Duodenal mucosa (tissue), 2 donors: ENCODE measurements around the gene LTF.

Experiments used
- H3K27ac ChIP-seq: one replicate; pipeline ENCODE4 v1.7.0; 2013; ENCODE audit warnings: low read depth, low read length
- H3K27me3 ChIP-seq, 2 donors: one replicate each; pipeline ENCODE4 v1.7.0; 2013; ENCODE audit warnings: low read length in 2 of 2, control low read depth in 1 of 2; ENCODE audit not compliant: insufficient read depth in 2 of 2, control insufficient read depth in 1 of 2
- H3K36me3 ChIP-seq, 2 donors: one replicate each; pipeline ENCODE4 v1.7.0; 2013; ENCODE audit warnings: low read length in 2 of 2, control low read depth in 1 of 2; ENCODE audit not compliant: insufficient read depth in 2 of 2, control insufficient read depth in 1 of 2
- H3K4me1 ChIP-seq, 2 donors: one replicate each; pipeline ENCODE4 v1.7.0; 2013; ENCODE audit warnings: low read length in 2 of 2, control low read depth in 1 of 2; ENCODE audit not compliant: insufficient read depth in 2 of 2, control insufficient read depth in 1 of 2
- H3K4me3 ChIP-seq, 2 donors: one replicate each; pipeline ENCODE4 v1.7.0; 2013; ENCODE audit warnings: low read length in 2 of 2, low read depth in 1 of 2
- H3K9ac ChIP-seq, 2 donors: one replicate each; pipeline ENCODE4 v1.7.0; 2013; ENCODE audit warnings: low read length in 2 of 2, low read depth in 1 of 2
- H3K9me3 ChIP-seq, 2 donors: one replicate each; pipeline ENCODE4 v1.7.0; 2013; ENCODE audit warnings: low read length in 2 of 2, control low read depth in 1 of 2; ENCODE audit not compliant: control insufficient read depth in 1 of 2

The LTF gene

DNA sequence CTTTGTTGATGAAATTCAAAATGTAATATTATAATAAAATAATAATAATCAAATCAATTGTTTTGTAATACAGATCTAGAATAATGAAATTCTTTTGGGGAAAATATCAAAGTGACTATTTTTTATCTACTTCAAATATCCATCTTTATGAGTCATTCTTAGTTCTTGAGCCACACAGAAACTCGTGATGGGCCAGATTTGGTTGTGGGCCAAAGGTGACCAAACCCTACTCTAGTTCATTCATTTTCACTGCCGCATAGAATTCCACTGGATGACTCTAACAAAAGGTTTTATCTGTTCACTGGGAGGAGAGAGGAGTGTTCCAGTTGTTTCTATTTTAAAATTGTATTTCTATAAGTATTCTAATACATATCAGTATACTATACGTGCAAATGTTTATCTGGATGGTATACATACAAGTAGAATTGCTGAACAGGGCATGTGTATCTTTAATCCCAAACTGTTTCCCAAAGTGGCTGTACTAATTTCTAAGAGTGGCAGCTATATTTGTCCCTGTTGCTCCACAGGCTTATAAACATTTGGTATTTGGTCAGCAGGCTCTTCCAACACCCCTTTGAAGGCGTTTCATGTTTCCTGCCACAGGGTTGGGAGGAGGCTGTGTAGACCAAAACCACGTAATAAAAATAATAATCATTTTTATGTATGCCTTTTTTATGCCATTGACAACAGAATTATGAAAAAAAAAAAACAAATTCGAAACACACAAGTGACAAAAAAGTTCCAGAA, 25.8 kb upstream of the LTF start:
- no peaks in the 10 kb centered on the region for H3K36me3 ChIP-seq
- H3K4me1 ChIP-seq: peaks cover 7 to 10% of the 10 kb centered on the region in 2 donors
- H3K4me3 ChIP-seq: no peak overlapping the region
- no peaks in the 10 kb centered on the region for H3K9me3 ChIP-seq
- H3K9ac ChIP-seq: no peak overlapping the region
- no peaks in the 10 kb centered on the region for H3K27me3 ChIP-seq
- no peak overlapping the region for H3K27ac ChIP-seq

DNA sequence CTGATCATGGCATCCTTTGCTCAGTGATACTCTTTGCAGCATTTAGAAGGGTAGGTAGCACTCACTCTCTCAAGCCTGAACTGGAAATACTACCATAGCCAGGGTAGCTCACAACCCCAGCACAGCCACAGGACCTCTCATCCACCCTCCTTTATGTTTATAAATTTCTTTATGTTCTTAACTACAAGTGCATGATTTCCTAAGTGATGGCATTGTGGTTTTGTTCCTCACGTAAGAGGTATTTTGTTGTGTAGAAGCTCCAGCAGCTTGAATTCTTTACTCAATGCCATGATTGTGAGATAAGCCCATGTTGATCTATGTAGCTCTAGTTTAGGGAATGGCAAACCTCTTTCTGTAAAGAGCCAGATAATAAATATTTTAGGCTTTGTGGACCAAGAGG, 25.2 kb upstream of the LTF start:
- Histone ChIP-seq H3K9ac (no peak overlapping the region), H3K9me3 (no peaks in the 10 kb centered on the region), H3K36me3 (no peaks in the 10 kb centered on the region), H3K27ac (no peak overlapping the region), H3K4me3 (no peak overlapping the region), H3K27me3 (no peaks in the 10 kb centered on the region), H3K4me1 (peaks cover 13 to 15% of the 10 kb centered on the region in 2 donors)

DNA sequence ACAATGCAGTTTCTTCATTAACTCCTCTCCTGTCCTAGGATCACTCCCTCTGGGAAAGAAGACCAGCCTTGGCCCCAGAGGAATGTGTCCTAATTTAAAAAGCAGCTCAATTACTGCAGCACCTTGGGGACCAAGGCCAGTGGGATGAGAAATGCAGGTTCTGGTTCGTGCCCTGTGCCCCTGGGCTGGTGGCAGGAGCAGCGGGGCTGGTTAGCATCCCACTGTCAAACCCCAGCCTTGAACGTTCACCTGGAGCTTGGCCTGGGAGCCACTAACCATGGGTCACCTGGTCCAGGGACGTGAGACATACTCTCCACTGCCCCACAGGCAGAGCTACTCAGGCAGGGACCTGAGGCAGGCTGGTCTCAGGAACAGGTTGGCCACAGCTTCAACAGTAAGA, 24.7 kb upstream of the LTF start:
- Histone ChIP-seq H3K36me3 (no peaks in the 10 kb centered on the region), H3K27me3 (no peaks in the 10 kb centered on the region), H3K4me3 (no peak overlapping the region), H3K9ac (peak overlapping the region in 1 of 2 donors; percentile 28), H3K4me1 (peaks cover 15 to 17% of the 10 kb centered on the region in 2 donors), H3K9me3 (no peaks in the 10 kb centered on the region), H3K27ac (no peak overlapping the region)

DNA sequence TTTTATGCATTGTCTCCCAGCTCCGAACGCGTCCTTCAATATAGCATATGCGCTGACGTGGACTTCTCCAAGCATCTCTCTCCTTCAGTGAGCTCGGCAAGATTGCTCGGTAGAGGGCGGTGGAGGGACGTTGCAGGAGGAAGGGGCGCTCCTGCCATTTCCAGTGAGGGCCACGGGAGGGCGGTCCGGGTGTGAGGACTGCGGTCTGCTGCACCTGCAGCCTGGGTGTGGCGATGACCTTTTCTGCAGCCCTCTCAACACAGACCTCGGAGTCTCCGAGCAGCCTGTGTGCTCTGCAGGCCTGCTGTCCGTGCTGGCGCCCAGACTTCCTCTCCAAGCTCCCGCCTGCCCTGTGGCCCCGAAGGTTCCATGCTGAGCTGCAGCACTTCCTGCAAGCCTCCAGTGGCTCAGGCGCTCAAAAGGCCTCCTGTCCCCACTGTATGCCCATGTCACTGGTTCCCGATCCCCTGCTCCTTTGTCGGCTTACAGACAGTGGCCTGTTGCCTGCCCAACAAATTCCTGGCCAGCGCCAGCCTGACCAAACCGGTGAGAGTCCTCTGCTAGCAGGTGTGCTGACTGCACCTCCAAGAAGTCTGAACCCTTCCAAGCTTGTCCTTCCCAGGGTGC, 24.1 kb upstream of the LTF start:
- peak overlapping the region in 1 of 2 donors; percentile 63 for H3K4me3 ChIP-seq

DNA sequence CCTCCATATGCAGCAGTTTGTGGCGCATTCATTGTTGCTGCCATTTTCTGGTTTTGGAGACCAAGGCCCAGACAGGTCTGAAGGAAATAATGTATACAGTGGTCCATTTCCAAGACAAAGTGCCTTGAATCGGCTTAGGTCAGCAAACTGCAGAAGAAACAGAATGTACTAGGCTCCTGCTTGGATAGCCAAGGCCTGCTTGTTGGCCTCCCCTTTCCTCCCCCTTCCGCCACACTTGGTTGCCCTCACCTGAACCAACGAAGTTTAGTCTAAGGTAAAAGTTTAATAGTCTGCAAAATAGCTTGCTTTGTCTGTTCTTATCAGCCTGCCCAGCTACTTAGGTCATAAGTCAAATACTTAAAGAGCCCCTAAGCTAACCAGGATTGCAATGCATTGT, 21.1 kb upstream of the LTF start:
- Histone ChIP-seq H3K4me1 (peaks cover 15 to 17% of the 10 kb centered on the region in 2 donors), H3K9ac (no peak overlapping the region), H3K27ac (no peak overlapping the region), H3K9me3 (no peaks in the 10 kb centered on the region), H3K36me3 (no peaks in the 10 kb centered on the region), H3K27me3 (no peaks in the 10 kb centered on the region), H3K4me3 (no peak overlapping the region)

More for the DNA sequence above, 24.1 kb upstream of the LTF start:
- H3K27ac ChIP-seq: no peak overlapping the region
- peak overlapping the region in 1 of 2 donors; percentile 28 for H3K9ac ChIP-seq
- H3K4me1 ChIP-seq: peaks cover 15 to 17% of the 10 kb centered on the region in 2 donors
- no peaks in the 10 kb centered on the region for H3K36me3 ChIP-seq
- no peaks in the 10 kb centered on the region for H3K9me3 ChIP-seq
- no peaks in the 10 kb centered on the region for H3K27me3 ChIP-seq

DNA sequence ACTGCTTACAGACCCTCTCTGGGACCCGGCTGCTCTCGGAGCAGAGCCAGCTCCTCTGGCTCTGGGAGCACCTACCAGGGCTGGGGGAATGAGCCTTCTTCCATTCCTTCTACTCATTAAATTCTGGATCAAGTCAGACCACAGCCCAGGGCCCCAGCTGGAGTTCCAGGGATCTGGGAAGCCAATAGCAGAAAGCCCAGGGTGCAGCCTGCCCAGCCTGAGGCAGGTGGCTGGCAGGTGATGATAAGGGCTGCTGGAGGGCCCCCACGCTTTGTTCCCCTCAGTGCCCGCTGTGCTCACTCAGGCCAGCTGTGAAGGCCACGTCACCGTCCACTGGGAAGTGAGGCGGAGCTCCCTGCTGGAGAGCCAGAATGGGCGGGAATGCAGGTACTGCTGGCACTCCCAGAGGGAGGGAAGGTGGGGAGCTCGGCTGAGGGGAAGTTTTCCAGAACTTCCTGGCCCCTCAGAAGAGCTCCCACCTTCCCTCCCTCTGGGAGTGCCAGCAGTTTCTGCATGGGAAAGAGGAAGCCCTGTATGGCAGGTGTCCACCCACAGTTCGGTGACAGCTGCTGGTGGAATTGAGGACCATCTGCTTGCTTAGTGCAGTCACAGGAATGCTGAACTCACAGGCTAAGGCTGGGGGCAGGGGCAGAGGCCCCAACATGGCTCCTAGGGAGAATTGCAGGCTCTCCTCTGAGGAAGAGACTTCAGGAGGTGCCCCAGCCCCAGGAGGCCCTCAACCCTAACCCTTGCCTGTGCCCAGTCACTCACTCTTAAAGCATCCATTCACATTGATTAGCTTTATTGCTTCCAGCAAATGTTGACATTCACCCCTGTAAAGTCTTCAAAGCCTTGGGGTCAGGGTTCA, 20.4 kb upstream of the LTF start:
- Histone ChIP-seq H3K27me3 (no peaks in the 10 kb centered on the region), H3K4me3 (peak overlapping the region in 1 of 2 donors; percentile 25), H3K4me1 (peaks cover 15 to 17% of the 10 kb centered on the region in 2 donors), H3K36me3 (no peaks in the 10 kb centered on the region), H3K9ac (no peak overlapping the region), H3K9me3 (no peaks in the 10 kb centered on the region), H3K27ac (no peak overlapping the region)

DNA sequence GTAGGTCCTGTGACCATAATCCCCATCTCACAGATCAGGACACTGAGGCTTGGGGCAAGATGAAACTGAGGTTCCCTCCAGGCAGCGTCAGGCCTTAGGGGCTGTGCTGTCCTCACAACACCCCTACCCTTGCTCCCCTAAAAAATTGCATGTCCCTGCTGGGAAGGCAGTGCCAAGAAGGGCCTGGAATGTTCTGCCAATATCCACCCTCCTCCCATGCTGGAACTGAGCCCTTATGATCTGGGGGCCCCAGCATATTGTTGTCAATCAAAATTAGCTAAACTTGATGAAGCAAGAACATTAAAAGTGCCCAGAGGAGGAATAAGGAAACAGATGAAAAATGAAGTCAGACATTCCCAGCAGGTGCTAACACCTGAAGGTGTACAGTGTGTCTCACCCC, 19.7 kb upstream of the LTF start:
- H3K36me3 ChIP-seq: no peaks in the 10 kb centered on the region
- no peak overlapping the region for H3K9ac ChIP-seq
- H3K4me1 ChIP-seq: peaks cover 15 to 17% of the 10 kb centered on the region in 2 donors
- no peak overlapping the region for H3K27ac ChIP-seq
- H3K27me3 ChIP-seq: no peaks in the 10 kb centered on the region
- no peaks in the 10 kb centered on the region for H3K9me3 ChIP-seq
- peak overlapping the region in 1 of 2 donors; percentile 25 for H3K4me3 ChIP-seq

DNA sequence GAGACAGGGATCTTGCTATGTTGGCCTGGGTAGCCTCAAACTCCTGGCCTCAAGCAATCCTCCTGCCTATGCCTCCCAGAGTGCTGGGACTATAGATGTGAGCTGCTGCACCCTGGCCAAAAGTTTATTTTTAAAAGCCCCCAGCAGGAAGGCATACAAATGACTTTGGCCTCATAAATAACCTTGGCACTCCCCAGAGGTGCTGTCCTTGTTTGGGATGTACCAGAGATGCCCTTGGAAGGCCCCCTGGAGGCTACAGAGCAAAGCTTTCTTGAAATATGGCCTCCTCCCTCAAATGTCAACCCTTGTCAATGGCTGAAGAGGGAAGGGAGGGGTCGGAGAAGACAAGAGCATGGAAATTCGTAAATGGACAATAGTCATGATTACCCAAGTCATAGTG, 19.1 kb upstream of the LTF start:
- Histone ChIP-seq H3K27ac (no peak overlapping the region), H3K9me3 (no peaks in the 10 kb centered on the region), H3K27me3 (no peaks in the 10 kb centered on the region), H3K4me1 (peaks cover 10 to 13% of the 10 kb centered on the region in 2 donors), H3K9ac (no peak overlapping the region), H3K36me3 (no peaks in the 10 kb centered on the region), H3K4me3 (no peak overlapping the region)

DNA sequence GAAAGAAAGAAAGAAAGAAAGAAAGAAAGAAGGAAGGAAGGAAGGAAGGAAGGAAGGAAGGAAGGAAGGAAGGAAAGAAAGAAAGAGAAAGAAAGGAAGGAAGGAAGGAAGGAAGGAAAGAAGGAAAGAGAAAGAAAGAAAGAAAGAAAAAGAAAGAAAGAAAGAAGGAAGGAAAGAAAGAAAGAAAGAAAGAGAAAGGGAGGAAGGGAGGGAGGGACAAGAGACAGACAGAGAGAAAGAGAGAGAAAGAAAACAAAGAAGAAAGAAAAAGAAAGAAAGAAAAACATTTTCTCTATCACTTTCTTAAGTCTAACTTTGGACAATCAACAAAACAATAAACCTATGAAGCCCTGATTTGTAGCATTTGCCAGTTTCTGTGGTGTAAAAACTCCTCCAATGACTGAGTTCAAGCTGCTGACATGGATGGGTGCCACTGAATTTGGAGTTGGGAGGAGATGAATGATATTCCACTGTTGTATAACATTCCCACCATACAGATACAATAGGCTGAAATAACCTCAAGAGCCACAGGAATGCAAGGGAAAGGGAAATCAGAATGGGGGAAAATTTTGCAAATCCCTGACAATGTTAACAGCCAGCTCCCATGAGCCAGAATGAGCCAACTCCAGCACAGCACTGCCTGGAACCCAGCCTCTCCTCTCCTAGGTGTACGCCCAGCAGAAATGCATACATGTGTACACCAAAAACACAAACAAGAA, 18.1 kb upstream of the LTF start:
- Histone ChIP-seq H3K9me3 (no peaks in the 10 kb centered on the region), H3K9ac (no peak overlapping the region), H3K27me3 (no peaks in the 10 kb centered on the region), H3K4me1 (peaks cover 9 to 12% of the 10 kb centered on the region in 2 donors), H3K4me3 (no peak overlapping the region), H3K36me3 (no peaks in the 10 kb centered on the region), H3K27ac (no peak overlapping the region)
